ENCODE data around the gene MYO1D. TPM values are rescaled to one million over a fixed set of nuclear protein-coding genes. Genes with fewer than 3 reads are reported as not detected.

The MYO1D gene
- total RNA-seq, 1 donor from 2014 or later = 18.0 TPM

GRCh38 chr17:32907583-32907982 is 30.7 kb upstream of the MYO1D start:
- no peak overlapping the region for H3K4me2 ChIP-seq (ENCODE audit: low read length)
- H3K9me3 ChIP-seq (ENCODE audit: insufficient read depth, low read depth, low read length) = no peaks in the 10 kb centered on the region
- no peak overlapping the region for H3K27ac ChIP-seq (ENCODE audit: low read depth, low read length)
- peaks cover 5% of the 10 kb centered on the region for H3K27me3 ChIP-seq (ENCODE audit: insufficient read depth, low read length)
- DNase-seq (ENCODE audit: low read depth) (no peak), FAIRE-seq (no peak)
- no peaks in the 10 kb centered on the region for H3K79me2 ChIP-seq (ENCODE audit: insufficient read depth, low read length)
- H3K4me1 ChIP-seq (ENCODE audit: insufficient read depth, low read length) = peaks cover 3% of the 10 kb centered on the region
- H3K27me3 Mint-ChIP-seq (ENCODE audit: low read depth, unreplicated experiment) = peaks cover 4% of the 10 kb centered on the region
- no peak overlapping the region for H3K9ac ChIP-seq (ENCODE audit: low read length)
- H3K4me3 ChIP-seq (ENCODE audit: insufficient read depth, low read depth, low read length) = no peak overlapping the region
- no peaks in the 10 kb centered on the region for H3K36me3 ChIP-seq (ENCODE audit: insufficient read depth, low read length)
- H3K9me3 Mint-ChIP-seq (ENCODE audit: unreplicated experiment) = no peaks in the 10 kb centered on the region
- peaks cover 5% of the 10 kb centered on the region for H3K4me1 Mint-ChIP-seq (ENCODE audit: low read depth, unreplicated experiment)
- no peak overlapping the region for H3K27ac Mint-ChIP-seq (ENCODE audit: unreplicated experiment)
- no peaks in the 10 kb centered on the region for H4K20me1 ChIP-seq (ENCODE audit: insufficient read depth, low read length)
- no peak for TF ChIP-seq CTCF (IDR thresholded peaks at IDR 0.05; ENCODE audit: insufficient read depth, low read depth, low read length)
- TF ChIP-seq EZH2 (IDR thresholded peaks at IDR 0.05; ENCODE audit: insufficient read depth, low read length) = no peak
- no peaks in the 10 kb centered on the region for H3K36me3 Mint-ChIP-seq (ENCODE audit: low read depth, unreplicated experiment)
- no peak overlapping the region for H2AFZ ChIP-seq (ENCODE audit: low read depth, low read length)
- H3K4me3 Mint-ChIP-seq (ENCODE audit: unreplicated experiment) = no peak overlapping the region

GRCh38 chr17:32904891-32905290 is 28.0 kb upstream of the MYO1D start:
- Mint-ChIP-seq H3K27me3 (ENCODE audit: low read depth, unreplicated experiment) (peaks cover 4% of the 10 kb centered on the region), H3K4me1 (ENCODE audit: low read depth, unreplicated experiment) (no peaks in the 10 kb centered on the region), H3K27ac (ENCODE audit: unreplicated experiment) (no peak overlapping the region), H3K4me3 (ENCODE audit: unreplicated experiment) (no peak overlapping the region), H3K36me3 (ENCODE audit: low read depth, unreplicated experiment) (no peaks in the 10 kb centered on the region), H3K9me3 (ENCODE audit: unreplicated experiment) (no peaks in the 10 kb centered on the region)
- Histone ChIP-seq H3K4me3 (ENCODE audit: insufficient read depth, low read depth, low read length) (no peak overlapping the region), H4K20me1 (ENCODE audit: insufficient read depth, low read length) (no peaks in the 10 kb centered on the region), H2AFZ (ENCODE audit: low read depth, low read length) (no peak overlapping the region), H3K9ac (ENCODE audit: low read length) (no peak overlapping the region), H3K9me3 (ENCODE audit: insufficient read depth, low read depth, low read length) (no peaks in the 10 kb centered on the region), H3K4me2 (ENCODE audit: low read length) (no peak overlapping the region), H3K27me3 (ENCODE audit: insufficient read depth, low read length) (peaks cover 2% of the 10 kb centered on the region), H3K79me2 (ENCODE audit: insufficient read depth, low read length) (no peaks in the 10 kb centered on the region), H3K27ac (ENCODE audit: low read depth, low read length) (no peak overlapping the region), H3K36me3 (ENCODE audit: insufficient read depth, low read length) (no peaks in the 10 kb centered on the region), H3K4me1 (ENCODE audit: insufficient read depth, low read length) (no peaks in the 10 kb centered on the region)
- FAIRE-seq (no peak), DNase-seq (ENCODE audit: low read depth) (no peak)
- TF ChIP-seq CTCF (IDR thresholded peaks at IDR 0.05; ENCODE audit: insufficient read depth, low read depth, low read length) (no peak), EZH2 (IDR thresholded peaks at IDR 0.05; ENCODE audit: insufficient read depth, low read length) (no peak)

- no peaks in the 10 kb centered on the region for H3K9me3 Mint-ChIP-seq (ENCODE audit: unreplicated experiment)
- H2AFZ ChIP-seq (ENCODE audit: low read depth, low read length) = no peak overlapping the region
- no peak for FAIRE-seq
Observed at GRCh38 chr17:32903774-32904673, 27.1 kb upstream of the MYO1D start.

More at GRCh38 chr17:32903774-32904673, 27.1 kb upstream of the MYO1D start:
- Histone ChIP-seq H3K36me3 (ENCODE audit: insufficient read depth, low read length) (no peaks in the 10 kb centered on the region), H3K27me3 (ENCODE audit: insufficient read depth, low read length) (peaks cover 2% of the 10 kb centered on the region), H3K79me2 (ENCODE audit: insufficient read depth, low read length) (no peaks in the 10 kb centered on the region), H3K4me3 (ENCODE audit: insufficient read depth, low read depth, low read length) (no peak overlapping the region), H3K9ac (ENCODE audit: low read length) (no peak overlapping the region), H3K4me1 (ENCODE audit: insufficient read depth, low read length) (no peaks in the 10 kb centered on the region), H4K20me1 (ENCODE audit: insufficient read depth, low read length) (no peaks in the 10 kb centered on the region), H3K9me3 (ENCODE audit: insufficient read depth, low read depth, low read length) (no peaks in the 10 kb centered on the region), H3K4me2 (ENCODE audit: low read length) (no peak overlapping the region), H3K27ac (ENCODE audit: low read depth, low read length) (no peak overlapping the region)
- H3K4me1 Mint-ChIP-seq (ENCODE audit: low read depth, unreplicated experiment) = no peaks in the 10 kb centered on the region
- H3K4me3 Mint-ChIP-seq (ENCODE audit: unreplicated experiment) = no peak overlapping the region
- H3K27ac Mint-ChIP-seq (ENCODE audit: unreplicated experiment) = no peak overlapping the region
- DNase-seq (ENCODE audit: low read depth) = no peak
- H3K36me3 Mint-ChIP-seq (ENCODE audit: low read depth, unreplicated experiment) = no peaks in the 10 kb centered on the region
- TF ChIP-seq EZH2 (IDR thresholded peaks at IDR 0.05; ENCODE audit: insufficient read depth, low read length) (no peak), CTCF (IDR thresholded peaks at IDR 0.05; ENCODE audit: insufficient read depth, low read depth, low read length) (no peak)
- peaks cover 4% of the 10 kb centered on the region for H3K27me3 Mint-ChIP-seq (ENCODE audit: low read depth, unreplicated experiment)
